K562 (cell line): ENCODE measurements around the gene SHANK1. TPM values are rescaled to one million over a fixed set of nuclear protein-coding genes. Genes with fewer than 3 reads are reported as not detected.

Experiments
- ADNP ChIP-seq: fragments of 200-800 bp; sonication (Bioruptor generic); IDR thresholded peaks from 2 replicates; pipeline ENCODE4 v1.6.1; 2016; ENCODE audit warnings: missing genetic modification characterization, missing compliant biosample characterization
- ASH1L ChIP-seq: fragments of 450-650 bp; IDR thresholded peaks from 2 replicates; pipeline ENCODE4 v1.6.1; 2018; ENCODE audit warnings: borderline replicate concordance, mild to moderate bottlenecking, low read depth; ENCODE audit not compliant: partially characterized antibody
- BHLHE40 ChIP-seq: IDR thresholded peaks from 2 replicates; pipeline ENCODE4 v1.6.1; 2011; ENCODE audit warnings: low read length, improper control_type of control experiment
- CREB1 ChIP-seq, 2 experiments: sonication (generic) in 1 of 2; formaldehyde crosslinking in 1 of 2; IDR thresholded peaks; 2 replicates each; pipeline versions ENCODE4 v1.6.1 to v1.8.0; 2012 to 2022; ENCODE audit warnings: inconsistent platforms in 1 of 2, mild to moderate bottlenecking in 1 of 2, missing genetic modification reagents in 1 of 2, moderate library complexity in 1 of 2
- KLF1 ChIP-seq: fragments of 450-650 bp; IDR thresholded peaks from 2 replicates; pipeline ENCODE4 v1.6.1; 2016; ENCODE audit warnings: missing genetic modification characterization, missing compliant biosample characterization
- PML ChIP-seq: IDR thresholded peaks from 2 replicates; pipeline ENCODE4 v1.6.1; 2012; ENCODE audit warnings: low read length, inconsistent platforms
- SP2 ChIP-seq: IDR thresholded peaks from 2 replicates; pipeline ENCODE4 v1.6.1; 2011; ENCODE audit warnings: mild to moderate bottlenecking, low read depth, low read length, moderate library complexity; ENCODE audit not compliant: poor library complexity, severe bottlenecking; ENCODE audit errors: extremely low read depth
- TAF9B ChIP-seq: fragments of 450-650 bp; IDR thresholded peaks from 2 replicates; pipeline ENCODE4 v1.6.1; 2018; ENCODE audit warnings: mild to moderate bottlenecking; ENCODE audit not compliant: partially characterized antibody
- TSC22D4 ChIP-seq: fragments of 450-650 bp; IDR thresholded peaks from 2 replicates; pipeline ENCODE4 v1.6.1; 2016; ENCODE audit warnings: missing genetic modification characterization, missing biosample characterization, control low read depth
- ZKSCAN1 ChIP-seq: fragments of 150-350 bp; IDR thresholded peaks from 2 replicates; pipeline ENCODE4 v1.6.1; 2016; ENCODE audit warnings: low read depth, low read length
- ZNF384 ChIP-seq: IDR thresholded peaks from 2 replicates; pipeline ENCODE4 v1.6.1; 2012; ENCODE audit warnings: low read depth, low read length, improper control_type of control experiment
- polyA plus RNA-seq, 8 experiments: library from polyadenylated mRNA; depleted of rRNA in 4 of 8; stranded (reverse) in 5 of 8; unstranded in 3 of 8; fragments of >200 nt; fragmentation: Nextera tagmentation in 2 of 8; fragmentation: Illumina TruSeq in 1 of 8; extraction: Ambion mirVana in 2 of 8; extraction: Trizol in 1 of 8; gene quantifications; 2 replicates each; pipeline versions ENCODE4 v1.2.1 to v1.2.3, GENCODE V29; 2011 to 2014; ENCODE audit warnings: inconsistent platforms in 1 of 8, missing spikeins in 1 of 8
- total RNA-seq, 7 experiments: library from RNA; depleted of rRNA in 6 of 7; stranded (reverse); fragments of >200 nt in 6 of 7; fragmentation: Illumina TruSeq in 2 of 7; extraction: Trizol in 2 of 7; gene quantifications; 2 replicates each; pipeline versions ENCODE4 v1.2.1 to v1.2.3, GENCODE V29; 2011 to 2021; ENCODE audit warnings: low replicate concordance in 1 of 7
- TF ChIP-seq, protein P1 (sequence below): fragments of 450-650 bp; IDR thresholded peaks from 2 replicates; pipeline ENCODE4 v1.6.1; 2016; ENCODE audit warnings: borderline replicate concordance
- TF ChIP-seq, protein P2 (sequence below), 2 experiments: fragments of 450-650 bp; formaldehyde crosslinking in 1 of 2; IDR thresholded peaks; 2 replicates each; pipeline versions ENCODE4 v1.4.0 to v1.6.1; 2014 to 2020; ENCODE audit warnings: mild to moderate bottlenecking in 2 of 2, borderline replicate concordance in 1 of 2, low read depth in 1 of 2
- TF ChIP-seq, protein P3 (sequence below), 2 experiments: fragments of 450-650 bp; IDR thresholded peaks; 2 replicates each; pipeline ENCODE4 v1.6.1; 2016

SHANK1 gene
- total and polyA plus RNA-seq, 9 of the 15 experiments (the other 6 are each of a cell fraction or from before 2014, with no cell fraction given): 0.33 to 1.3 (median 0.55) TPM; not detected in 2

DNA sequence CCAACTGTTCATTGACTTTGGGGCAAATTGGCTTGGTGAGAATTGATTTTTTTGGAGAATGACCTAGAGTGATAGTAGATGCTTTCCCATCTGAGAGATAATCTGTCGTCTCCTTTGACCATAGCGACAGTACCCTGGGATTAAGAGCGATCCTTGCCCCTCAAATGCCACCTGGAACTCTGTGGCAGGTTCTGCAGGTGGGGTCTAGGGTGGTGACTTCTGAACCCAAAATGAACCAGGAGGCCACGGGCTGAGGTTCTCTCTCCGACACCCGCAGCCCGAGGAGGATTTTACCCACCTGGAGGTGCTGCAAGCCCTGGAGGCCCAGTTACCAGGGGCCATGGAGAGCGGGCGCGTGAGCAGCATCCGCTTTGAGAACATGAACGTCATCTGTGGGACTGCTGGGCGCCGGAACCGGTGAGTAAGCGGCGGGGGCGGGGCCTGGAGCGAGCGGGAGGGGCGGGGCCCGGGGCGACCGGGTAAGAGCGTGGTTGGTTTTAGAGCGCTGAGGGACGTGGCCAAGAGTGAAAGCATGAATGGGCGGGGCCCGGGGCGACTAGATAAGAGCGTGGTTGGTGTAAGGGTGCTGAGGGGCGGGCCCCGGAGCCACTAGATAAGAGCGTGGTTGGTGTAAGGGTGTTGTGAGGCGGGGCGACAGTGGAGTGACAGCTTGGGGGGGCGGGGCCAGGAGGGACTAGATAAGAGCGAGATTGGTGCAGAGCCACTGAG, 61.7 kb downstream of the SHANK1 start (continued):
- TF ChIP-seq, protein P1, sequence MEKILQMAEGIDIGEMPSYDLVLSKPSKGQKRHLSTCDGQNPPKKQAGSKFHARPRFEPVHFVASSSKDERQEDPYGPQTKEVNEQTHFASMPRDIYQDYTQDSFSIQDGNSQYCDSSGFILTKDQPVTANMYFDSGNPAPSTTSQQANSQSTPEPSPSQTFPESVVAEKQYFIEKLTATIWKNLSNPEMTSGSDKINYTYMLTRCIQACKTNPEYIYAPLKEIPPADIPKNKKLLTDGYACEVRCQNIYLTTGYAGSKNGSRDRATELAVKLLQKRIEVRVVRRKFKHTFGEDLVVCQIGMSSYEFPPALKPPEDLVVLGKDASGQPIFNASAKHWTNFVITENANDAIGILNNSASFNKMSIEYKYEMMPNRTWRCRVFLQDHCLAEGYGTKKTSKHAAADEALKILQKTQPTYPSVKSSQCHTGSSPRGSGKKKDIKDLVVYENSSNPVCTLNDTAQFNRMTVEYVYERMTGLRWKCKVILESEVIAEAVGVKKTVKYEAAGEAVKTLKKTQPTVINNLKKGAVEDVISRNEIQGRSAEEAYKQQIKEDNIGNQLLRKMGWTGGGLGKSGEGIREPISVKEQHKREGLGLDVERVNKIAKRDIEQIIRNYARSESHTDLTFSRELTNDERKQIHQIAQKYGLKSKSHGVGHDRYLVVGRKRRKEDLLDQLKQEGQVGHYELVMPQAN: 0 out of 2 replicates have a peak, but pooled peaks have one; percentile 56
- TF ChIP-seq KLF1 (tag) (no peak), TSC22D4 (no peak), CREB1 (IDR thresholded peaks at IDR 0.05) (peak; percentile 88), CREB1 (CRISPR knock-in tag; IDR thresholded peaks at IDR 0.05) (no peak; the same call in 1 of the 2 replicates), PML (peak; percentile 28; the same call in 1 of the 2 replicates), ZKSCAN1 (no peak), BHLHE40 (peak; percentile 80), ASH1L (peak; percentile 87), ADNP (tag) (no peak), SP2 (peak; percentile 81), ZNF384 (no peak), TAF9B (peak; percentile 30)
- TF ChIP-seq, protein P2, sequence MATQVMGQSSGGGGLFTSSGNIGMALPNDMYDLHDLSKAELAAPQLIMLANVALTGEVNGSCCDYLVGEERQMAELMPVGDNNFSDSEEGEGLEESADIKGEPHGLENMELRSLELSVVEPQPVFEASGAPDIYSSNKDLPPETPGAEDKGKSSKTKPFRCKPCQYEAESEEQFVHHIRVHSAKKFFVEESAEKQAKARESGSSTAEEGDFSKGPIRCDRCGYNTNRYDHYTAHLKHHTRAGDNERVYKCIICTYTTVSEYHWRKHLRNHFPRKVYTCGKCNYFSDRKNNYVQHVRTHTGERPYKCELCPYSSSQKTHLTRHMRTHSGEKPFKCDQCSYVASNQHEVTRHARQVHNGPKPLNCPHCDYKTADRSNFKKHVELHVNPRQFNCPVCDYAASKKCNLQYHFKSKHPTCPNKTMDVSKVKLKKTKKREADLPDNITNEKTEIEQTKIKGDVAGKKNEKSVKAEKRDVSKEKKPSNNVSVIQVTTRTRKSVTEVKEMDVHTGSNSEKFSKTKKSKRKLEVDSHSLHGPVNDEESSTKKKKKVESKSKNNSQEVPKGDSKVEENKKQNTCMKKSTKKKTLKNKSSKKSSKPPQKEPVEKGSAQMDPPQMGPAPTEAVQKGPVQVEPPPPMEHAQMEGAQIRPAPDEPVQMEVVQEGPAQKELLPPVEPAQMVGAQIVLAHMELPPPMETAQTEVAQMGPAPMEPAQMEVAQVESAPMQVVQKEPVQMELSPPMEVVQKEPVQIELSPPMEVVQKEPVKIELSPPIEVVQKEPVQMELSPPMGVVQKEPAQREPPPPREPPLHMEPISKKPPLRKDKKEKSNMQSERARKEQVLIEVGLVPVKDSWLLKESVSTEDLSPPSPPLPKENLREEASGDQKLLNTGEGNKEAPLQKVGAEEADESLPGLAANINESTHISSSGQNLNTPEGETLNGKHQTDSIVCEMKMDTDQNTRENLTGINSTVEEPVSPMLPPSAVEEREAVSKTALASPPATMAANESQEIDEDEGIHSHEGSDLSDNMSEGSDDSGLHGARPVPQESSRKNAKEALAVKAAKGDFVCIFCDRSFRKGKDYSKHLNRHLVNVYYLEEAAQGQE (IDR thresholded peaks at IDR 0.05; ENCODE audit: borderline replicate concordance): no peak
- TF ChIP-seq, protein P2 (CRISPR knock-in tag; IDR thresholded peaks at IDR 0.05; ENCODE audit: low read depth): peak; percentile 71; the same call in 1 of the 2 replicates
- TF ChIP-seq, protein P3, sequence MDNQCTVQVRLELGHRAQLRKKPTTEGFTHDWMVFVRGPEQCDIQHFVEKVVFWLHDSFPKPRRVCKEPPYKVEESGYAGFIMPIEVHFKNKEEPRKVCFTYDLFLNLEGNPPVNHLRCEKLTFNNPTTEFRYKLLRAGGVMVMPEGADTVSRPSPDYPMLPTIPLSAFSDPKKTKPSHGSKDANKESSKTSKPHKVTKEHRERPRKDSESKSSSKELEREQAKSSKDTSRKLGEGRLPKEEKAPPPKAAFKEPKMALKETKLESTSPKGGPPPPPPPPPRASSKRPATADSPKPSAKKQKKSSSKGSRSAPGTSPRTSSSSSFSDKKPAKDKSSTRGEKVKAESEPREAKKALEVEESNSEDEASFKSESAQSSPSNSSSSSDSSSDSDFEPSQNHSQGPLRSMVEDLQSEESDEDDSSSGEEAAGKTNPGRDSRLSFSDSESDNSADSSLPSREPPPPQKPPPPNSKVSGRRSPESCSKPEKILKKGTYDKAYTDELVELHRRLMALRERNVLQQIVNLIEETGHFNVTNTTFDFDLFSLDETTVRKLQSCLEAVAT (IDR thresholded peaks at IDR 0.05): no peak
